ENCODE data around the gene TNFAIP2. TPM values are rescaled to one million over a fixed set of nuclear protein-coding genes. Genes with fewer than 3 reads are reported as not detected.

The TNFAIP2 gene
- total RNA-seq, 6 experiments from 2014 or later: 23.2 to 122 (median 32.6) TPM

- no peaks in the 10 kb centered on the region for H3K9me3 ChIP-seq
- ATAC-seq (peak; percentile 6 to 29 (median 24)), DNase-seq (peak; percentile 84 to 90 (median 89))
- peak overlapping the region; percentile 60 to 74 (median 63) for H3K4me3 ChIP-seq
- 12% methylated on average over 19 of the region's 23 CpGs for WGBS (ENCODE audit: insufficient coverage, low coverage, low lambda C conversion rate, missing lambda C conversion rate)
- no peak for TF ChIP-seq CTCF (IDR thresholded peaks at IDR 0.05)
- no peak for TF ChIP-seq POLR2A (IDR thresholded peaks at IDR 0.05)
- H3K27ac ChIP-seq: peak overlapping the region; percentile 68 to 94 (median 70)
- H3K27me3 ChIP-seq: no peaks in the 10 kb centered on the region
- H3K36me3 ChIP-seq: no peaks in the 10 kb centered on the region
- intact Hi-C loops (cut with DNase I): no loop called here
- peaks cover 0 to 56% (median 22%) of the 10 kb centered on the region in 4 donors for H3K4me1 ChIP-seq
These were observed 1.2 kb upstream of the TNFAIP2 start for GRCh38 chr14:103121846-103122584.

- 45% methylated on average over 4 of the region's 15 CpGs for WGBS (ENCODE audit: insufficient coverage, low coverage, low lambda C conversion rate, missing lambda C conversion rate)
- H3K4me1 ChIP-seq: peaks cover 0 to 60% (median 22%) of the 10 kb centered on the region in 4 donors
- no peak for TF ChIP-seq CTCF (IDR thresholded peaks at IDR 0.05)
These were observed 695 bp upstream of the TNFAIP2 start for GRCh38 chr14:103122585-103122946.

GRCh38 chr14:103123634-103124500, 606 bp downstream of the TNFAIP2 start:
- ATAC-seq: peak; percentile 10 to 19 (median 10)
- Histone ChIP-seq H3K27me3 (no peaks in the 10 kb centered on the region), H3K36me3 (no peaks in the 10 kb centered on the region), H3K9me3 (no peaks in the 10 kb centered on the region), H3K4me3 (peak overlapping the region; percentile 60 to 74 (median 63)), H3K4me1 (peaks cover 0 to 61% (median 24%) of the 10 kb centered on the region in 4 donors), H3K27ac (peak overlapping the region; percentile 68 to 94 (median 70))
- intact Hi-C loops (cut with DNase I): no loop called here
- peak; percentile 72 to 80 (median 75) for DNase-seq
- 45% methylated on average over 6 of the region's 48 CpGs for WGBS (ENCODE audit: insufficient coverage, low coverage, low lambda C conversion rate, missing lambda C conversion rate)
- TF ChIP-seq POLR2A (IDR thresholded peaks at IDR 0.05) (no peak), CTCF (IDR thresholded peaks at IDR 0.05) (peak; percentile 35 to 39 (median 37))

More at GRCh38 chr14:103122585-103122946, 695 bp upstream of the TNFAIP2 start:
- Histone ChIP-seq H3K27me3 (no peaks in the 10 kb centered on the region), H3K9me3 (no peaks in the 10 kb centered on the region), H3K27ac (peak overlapping the region; percentile 68 to 94 (median 70)), H3K4me3 (peak overlapping the region; percentile 60 to 74 (median 63)), H3K36me3 (no peaks in the 10 kb centered on the region)
- intact Hi-C loops (cut with DNase I): no loop called here
- ATAC-seq (no peak), DNase-seq (peak; percentile 44 to 65 (median 55))

GRCh38 chr14:103124501-103125001, 1.3 kb downstream of the TNFAIP2 start:
- Histone ChIP-seq H3K9me3 (no peaks in the 10 kb centered on the region), H3K36me3 (peaks cover 0 to 2% (median 0%) of the 10 kb centered on the region in 4 donors), H3K4me1 (peaks cover 0 to 61% (median 24%) of the 10 kb centered on the region in 4 donors), H3K27me3 (no peaks in the 10 kb centered on the region), H3K27ac (peak overlapping the region in 1 of 3 donors; percentile 68), H3K4me3 (peak overlapping the region; percentile 60 to 74 (median 63))
- no peak for TF ChIP-seq POLR2A (IDR thresholded peaks at IDR 0.05)
- TF ChIP-seq CTCF (IDR thresholded peaks at IDR 0.05): no peak
- peak in 2 of 3 donors; percentile 35 to 58 for DNase-seq
- intact Hi-C loops (cut with DNase I): no loop called here
- no peak for ATAC-seq
- WGBS (ENCODE audit: insufficient coverage, low coverage, low lambda C conversion rate, missing lambda C conversion rate): 80% methylated on average over 2 of the region's 5 CpGs

Data from right lobe of liver (tissue), 6 donors.